Heart left ventricle (tissue), 16 donors: ENCODE measurements around the gene EIF2S2. TPM values are rescaled to one million over a fixed set of nuclear protein-coding genes. Genes with fewer than 3 reads are reported as not detected.

Experiments
- ATAC-seq, 4 donors: fragments of 200-7000 bp; cut with Tn5 transposase; one replicate each; pipeline ENCODE4 v1.9.1; 2020 to 2022; ENCODE audit warnings: moderate library complexity in 4 of 4, mild to moderate bottlenecking in 3 of 4, moderate number of reproducible peaks in 1 of 4
- DNase-seq, 5 donors: peaks; one replicate each; pipeline ENCODE4 v3.0.0-alpha.2; 2020
- H3K27ac ChIP-seq, 12 donors: fragments of 200-600 bp; sonication (generic) in 4 of 12; one replicate each; pipeline versions ENCODE4 v1.5.0 to v1.8.0; 2016 to 2022; ENCODE audit warnings: mild to moderate bottlenecking in 2 of 12
- H3K27me3 ChIP-seq, 9 donors: fragments of 200-600 bp; sonication (generic) in 2 of 9; one replicate each; pipeline versions ENCODE4 v1.5.1 to v1.8.0; 2016 to 2022; ENCODE audit warnings: mild to moderate bottlenecking in 3 of 9
- H3K36me3 ChIP-seq, 9 donors: fragments of 200-600 bp; sonication (generic) in 2 of 9; one replicate each; pipeline versions ENCODE4 v1.5.0 to v1.8.0; 2018 to 2022; ENCODE audit warnings: mild to moderate bottlenecking in 2 of 9
- H3K4me1 ChIP-seq, 12 donors: fragments of 200-600 bp; sonication (generic) in 4 of 12; one replicate each; pipeline versions ENCODE4 v1.5.0 to v1.8.0; 2016 to 2022; ENCODE audit warnings: mild to moderate bottlenecking in 3 of 12
- H3K4me3 ChIP-seq, 12 donors: fragments of 200-600 bp; sonication (generic) in 4 of 12; one replicate each; pipeline versions ENCODE4 v1.5.0 to v1.8.0; 2017 to 2022; ENCODE audit warnings: mild to moderate bottlenecking in 9 of 12, moderate library complexity in 4 of 12
- H3K9me3 ChIP-seq, 12 donors: fragments of 200-600 bp; sonication (generic) in 4 of 12; one replicate each; pipeline versions ENCODE4 v1.5.0 to v1.8.0; 2016 to 2022; ENCODE audit warnings: mild to moderate bottlenecking in 1 of 12
- CTCF ChIP-seq, 12 donors: fragments of 200-600 bp; sonication (generic) in 4 of 12; IDR thresholded peaks; one replicate each; pipeline versions ENCODE4 v1.5.0 to v1.8.0; 2018 to 2022; ENCODE audit warnings: antibody characterized with exemption in 12 of 12, mild to moderate bottlenecking in 5 of 12
- POLR2A ChIP-seq, 2 donors: fragments of 450-650 bp; IDR thresholded peaks; one replicate each; pipeline ENCODE4 v1.6.1; 2017; ENCODE audit warnings: antibody characterized with exemption in 2 of 2, mild to moderate bottlenecking in 2 of 2, moderate library complexity in 2 of 2
- WGBS, 4 donors: extraction: QIAGEN DNeasy Blood & Tissue Kit in 2 of 4; methylation state at CpG; one replicate each; pipeline versions ENCODE4 v1.1.5 to v1.1.7; 2013 to 2018; 5-methylcytosine and 5-hydroxymethylcytosine counted together
- intact Hi-C, 10 donors: fragments of 100-400 bp; cut with DNase I; formaldehyde crosslinking; loops; one replicate each; pipeline versions ENCODE4 v1.11.1 to v1.14.2; 2022
- polyA plus RNA-seq, 2 donors: library from polyadenylated mRNA; stranded (reverse); fragments of 200-250 nt; gene quantifications; one replicate each; pipeline ENCODE4 v1.2.3, GENCODE V29; 2013
- total RNA-seq, 9 donors: library from RNA; depleted of rRNA in 2 of 9; stranded (reverse); fragments of >200 nt in 2 of 9; fragmentation: NEBNext Ultra II Directional in 3 of 9; extraction: Animal tissue kit (Norgen Biotek cat#: 25700) in 3 of 9; gene quantifications; one replicate each; pipeline versions ENCODE4 v1.1.0 to v1.2.4, GENCODE V29; 2016 to 2023
- donor health status: ischemic (EF 13 %, LVEDD 7.1; RV severe dilation, severe dysfunction).
- donor health status: healthy with polysubstance abuse.
- donor health status: DM: no; HTN: yes; CAD: no.
- donor health status: DM: no; HTN: no; CAD: no.
- donor health status: ischemic (EF 25% LVEDD 6.9; RV normal size, moderate dysfunction).
- donor health status: ischemic (EF 25% LVEDD 5.7; RV mildly dilated, moderate dysfunction).
- donor health status: healthy.
- donor health status: DM: yes; HTN: yes; CAD: no.
- donor health status: ischemic (EF 35%, LVEDD 5.7; RV mildly dilated, moderate dysfunction).
- donor health status: nonischemic (EF 11% LVEDD 7.7; RV severe dilation, severe dysfunction).
- donor health status: DM: yes; HTN: yes; CAD: no.
- donor health status: PGD.
- donor health status: ischemic (EF 29% LVEDD 5.4; RV normal size, mild dysfunction).
- donor health status: nonischemic (EF 23%, LVEDD 6.1; RV moderate dilation, normal function).

EIF2S2 gene
- total and polyA plus RNA-seq, 11 donors = 25.8 to 81.7 (median 40.9) TPM

DNA sequence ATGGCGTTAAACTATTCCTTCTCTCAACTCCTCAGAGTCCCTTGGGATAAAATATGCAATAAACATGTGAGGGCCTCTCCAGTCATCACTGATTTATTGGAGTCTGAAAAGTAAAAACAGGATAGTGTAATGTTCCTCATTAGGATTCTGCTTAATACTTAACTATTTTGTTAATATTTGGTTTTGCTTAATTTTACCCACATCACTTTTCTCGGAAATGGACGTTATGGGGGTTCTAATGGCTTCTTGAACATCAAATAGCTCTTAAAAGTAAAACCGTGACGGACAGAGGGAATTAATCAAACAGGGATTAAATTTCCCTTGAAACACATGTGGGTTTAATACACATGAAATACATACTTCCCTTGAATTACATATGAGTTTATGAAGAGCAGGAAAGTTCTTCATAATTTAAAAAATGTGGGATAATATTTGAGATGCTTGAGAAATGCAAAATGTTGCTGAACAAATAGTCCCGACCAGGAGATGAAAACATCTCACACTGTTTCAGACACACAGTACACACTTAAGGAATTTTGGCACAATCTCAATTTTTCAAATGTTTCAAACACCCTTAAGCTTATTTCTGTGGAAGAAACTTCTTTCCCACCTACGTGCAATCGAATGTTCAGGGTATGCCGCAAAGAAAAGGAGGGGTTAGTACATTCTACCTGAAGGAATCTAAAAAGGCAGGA, 38.4 kb upstream of the EIF2S2 start:
- TF ChIP-seq POLR2A (IDR thresholded peaks at IDR 0.05) (no peak), CTCF (IDR thresholded peaks at IDR 0.05) (no peak)
- Histone ChIP-seq H3K27ac (no peak overlapping the region), H3K4me3 (no peak overlapping the region), H3K36me3 (no peaks in the 10 kb centered on the region), H3K4me1 (no peaks in the 10 kb centered on the region), H3K9me3 (peaks cover 0 to 19% (median 0%) of the 10 kb centered on the region in 12 donors), H3K27me3 (no peaks in the 10 kb centered on the region)
- ATAC-seq = no peak
- no peak for DNase-seq
- WGBS, 4 donors = 70 to 78% (median 76%) methylated on average over 9 of the region's 9 CpGs
- intact Hi-C loops = no loop called here

GRCh38 chr20:34145280-34145819, 33.3 kb upstream of the EIF2S2 start:
- Histone ChIP-seq H3K27ac (no peak overlapping the region), H3K4me1 (no peaks in the 10 kb centered on the region), H3K36me3 (no peaks in the 10 kb centered on the region), H3K9me3 (peaks cover 0 to 10% (median 0%) of the 10 kb centered on the region in 12 donors), H3K4me3 (no peak overlapping the region), H3K27me3 (no peaks in the 10 kb centered on the region)
- TF ChIP-seq CTCF (IDR thresholded peaks at IDR 0.05) = no peak
- TF ChIP-seq POLR2A (IDR thresholded peaks at IDR 0.05) = no peak
- DNase-seq = no peak
- WGBS, 4 donors = 83 to 89% (median 88%) methylated on average over 2 of the region's 2 CpGs
- ATAC-seq = no peak
- intact Hi-C loops = no loop called here

DNA sequence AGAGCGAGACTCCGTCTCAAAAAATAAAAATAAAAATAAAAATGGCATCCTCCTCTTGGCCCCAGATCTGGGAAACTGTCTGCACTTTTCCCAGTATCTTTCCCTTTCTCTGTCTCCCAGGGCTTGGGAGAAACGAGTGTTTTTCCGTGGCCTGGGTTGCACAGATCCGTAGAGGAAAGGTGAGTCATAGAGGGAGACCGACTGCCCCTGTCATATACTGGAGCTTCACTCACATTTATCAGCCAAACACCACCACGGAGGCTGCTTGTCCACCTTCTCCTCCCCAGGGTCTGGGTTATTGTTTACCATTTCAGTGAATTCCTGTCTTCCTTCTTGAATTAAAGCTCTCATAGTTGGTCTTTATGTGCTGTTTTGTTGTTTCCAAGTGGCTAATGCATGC, 31.9 kb upstream of the EIF2S2 start:
- WGBS, 4 donors = 60 to 68% (median 65%) methylated on average over 7 of the region's 7 CpGs
- Histone ChIP-seq H3K27me3 (no peaks in the 10 kb centered on the region), H3K4me3 (no peak overlapping the region), H3K36me3 (no peaks in the 10 kb centered on the region), H3K27ac (no peak overlapping the region), H3K4me1 (no peaks in the 10 kb centered on the region), H3K9me3 (peaks cover 0 to 10% (median 0%) of the 10 kb centered on the region in 12 donors)
- no peak for DNase-seq
- no peak for ATAC-seq
- intact Hi-C loops = no loop called here
- TF ChIP-seq POLR2A (IDR thresholded peaks at IDR 0.05) = no peak
- TF ChIP-seq CTCF (IDR thresholded peaks at IDR 0.05) = no peak

- ATAC-seq (no peak), DNase-seq (no peak)
- H3K4me1 ChIP-seq = no peaks in the 10 kb centered on the region
- TF ChIP-seq POLR2A (IDR thresholded peaks at IDR 0.05) (no peak), CTCF (IDR thresholded peaks at IDR 0.05) (no peak)
- intact Hi-C loops = no loop called here
- no peaks in the 10 kb centered on the region for H3K27me3 ChIP-seq
- no peak overlapping the region for H3K27ac ChIP-seq
- 81 to 100% (median 85%) methylated on average over 1 of the region's 1 CpG for WGBS, 4 donors
- peaks cover 0 to 10% (median 0%) of the 10 kb centered on the region in 12 donors for H3K9me3 ChIP-seq
- H3K36me3 ChIP-seq = no peaks in the 10 kb centered on the region
- no peak overlapping the region for H3K4me3 ChIP-seq
Observed at GRCh38 chr20:34142121-34142520, 30.1 kb upstream of the EIF2S2 start.
